ENCODE measurements around the gene ADAM19.

Gene ADAM19

DNA sequence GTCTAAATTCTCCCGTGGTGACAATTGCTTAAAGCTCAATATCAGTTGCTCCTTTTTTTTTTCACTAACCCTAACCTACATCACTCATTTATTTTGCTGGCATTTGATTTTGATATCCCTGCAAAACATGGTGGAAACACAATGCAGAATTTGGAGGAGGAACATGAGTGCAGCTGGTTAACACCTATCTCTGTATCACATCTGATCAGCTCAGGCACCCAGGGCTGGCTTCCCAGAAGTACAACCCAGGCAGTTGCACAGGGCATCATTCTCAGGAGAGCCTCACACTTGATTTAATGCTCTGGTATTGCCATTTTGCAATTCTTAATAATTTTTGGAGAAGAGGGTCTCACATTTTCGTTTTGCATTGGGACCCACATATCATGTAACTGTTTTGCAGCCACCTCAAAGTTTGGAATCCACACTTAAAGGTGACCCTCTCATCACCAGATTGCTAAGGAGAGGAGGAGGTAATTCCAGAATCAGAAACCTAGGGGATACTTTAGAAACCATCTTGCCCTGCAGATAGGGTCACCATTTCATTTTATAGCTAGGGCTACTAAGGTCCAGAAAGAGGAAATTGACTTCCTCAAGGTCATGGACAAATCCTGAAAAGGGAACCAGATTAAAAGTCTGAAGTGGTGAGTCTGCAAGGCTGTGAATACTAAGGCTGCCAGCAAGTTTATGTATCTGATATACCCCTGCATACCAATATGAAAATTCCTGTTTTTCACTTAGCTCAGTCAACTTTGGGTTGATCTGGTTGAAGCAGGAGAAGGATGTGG is 19.3 kb upstream of the ADAM19 start:
- peaks cover 0 to 8% of the 10 kb centered on the region in 2 donors for H3K4me1 ChIP-seq (ENCODE audit: control insufficient read depth in 1 of 2, insufficient read depth in 2 of 2, low read length in 2 of 2)
- no peaks in the 10 kb centered on the region for H3K9me3 ChIP-seq (ENCODE audit: control insufficient read depth in 1 of 2, low read length in 2 of 2)
- H3K36me3 ChIP-seq (ENCODE audit: control insufficient read depth in 1 of 2, insufficient read depth in 2 of 2, low read length in 2 of 2), result no peaks in the 10 kb centered on the region
- H3K27me3 ChIP-seq (ENCODE audit: low read depth, low read length), result no peaks in the 10 kb centered on the region
- no peak overlapping the region for H3K4me3 ChIP-seq (ENCODE audit: low read depth in 1 of 2, low read length in 2 of 2)
- H3K27ac ChIP-seq (ENCODE audit: low read length), result no peak overlapping the region

DNA sequence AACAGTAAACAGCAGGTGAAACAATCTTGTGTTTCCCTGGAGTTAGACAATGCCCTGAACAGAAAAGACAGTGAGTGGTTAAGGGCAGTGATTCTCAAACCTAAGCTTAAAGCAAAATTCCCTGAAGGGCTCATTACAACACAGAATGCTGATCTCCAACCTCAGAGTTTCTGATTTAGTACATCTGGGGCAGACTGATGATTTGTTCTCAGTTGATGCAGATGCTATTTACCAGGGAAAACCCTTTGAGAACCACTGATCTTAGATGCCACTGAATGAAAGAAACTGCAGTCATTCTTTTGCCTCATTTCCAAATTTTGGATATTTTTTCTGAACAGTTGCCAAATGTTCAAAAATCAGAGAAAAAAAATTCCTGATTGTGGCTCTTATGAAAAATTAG is 18.7 kb upstream of the ADAM19 start:
- Histone ChIP-seq H3K36me3 (ENCODE audit: control insufficient read depth in 1 of 2, insufficient read depth in 2 of 2, low read length in 2 of 2) (no peaks in the 10 kb centered on the region), H3K4me3 (ENCODE audit: low read depth in 1 of 2, low read length in 2 of 2) (no peak overlapping the region), H3K9me3 (ENCODE audit: control insufficient read depth in 1 of 2, low read length in 2 of 2) (no peaks in the 10 kb centered on the region), H3K27me3 (ENCODE audit: low read depth, low read length) (no peaks in the 10 kb centered on the region), H3K4me1 (ENCODE audit: control insufficient read depth in 1 of 2, insufficient read depth in 2 of 2, low read length in 2 of 2) (peaks cover 0 to 8% of the 10 kb centered on the region in 2 donors), H3K27ac (ENCODE audit: low read length) (no peak overlapping the region)

DNA sequence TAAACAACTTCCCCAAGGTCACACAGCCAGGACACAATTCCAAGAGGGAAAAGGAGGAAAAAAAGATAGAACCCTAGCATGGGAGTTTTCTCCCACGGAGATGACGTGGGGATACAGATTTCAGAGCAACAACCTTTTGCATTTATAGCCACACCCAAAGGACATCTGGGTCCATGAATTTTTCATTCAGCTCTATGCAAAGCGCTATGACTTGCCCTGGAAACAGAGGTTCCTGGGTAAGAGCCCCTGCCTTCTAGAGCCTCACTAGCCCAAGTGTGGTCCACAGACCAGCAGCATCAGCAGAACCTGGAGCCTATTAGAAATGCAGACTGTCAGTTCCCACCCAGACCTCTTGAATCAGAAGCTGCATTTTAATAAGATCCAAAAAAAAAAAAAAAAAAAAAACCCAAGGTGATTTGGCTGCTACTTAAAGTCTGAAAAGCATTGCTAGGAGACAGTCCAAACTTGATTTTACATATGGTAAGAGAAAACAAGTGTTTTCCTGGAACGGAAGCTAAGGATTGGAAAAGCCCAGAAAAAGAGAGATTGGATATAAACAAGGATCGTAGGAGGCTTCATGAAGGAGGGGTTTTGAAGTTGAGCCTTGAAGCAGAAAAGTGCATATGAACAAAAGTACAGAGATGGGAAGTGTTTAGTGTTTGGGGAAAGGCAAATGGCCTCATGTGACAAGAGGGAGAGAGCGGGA is 17.6 kb upstream of the ADAM19 start:
- Histone ChIP-seq H3K4me1 (ENCODE audit: control insufficient read depth in 1 of 2, insufficient read depth in 2 of 2, low read length in 2 of 2) (peaks cover 0 to 8% of the 10 kb centered on the region in 2 donors), H3K36me3 (ENCODE audit: control insufficient read depth in 1 of 2, insufficient read depth in 2 of 2, low read length in 2 of 2) (no peaks in the 10 kb centered on the region), H3K4me3 (ENCODE audit: low read depth in 1 of 2, low read length in 2 of 2) (no peak overlapping the region), H3K27ac (ENCODE audit: low read length) (no peak overlapping the region), H3K9me3 (ENCODE audit: control insufficient read depth in 1 of 2, low read length in 2 of 2) (no peaks in the 10 kb centered on the region), H3K27me3 (ENCODE audit: low read depth, low read length) (no peaks in the 10 kb centered on the region)

DNA sequence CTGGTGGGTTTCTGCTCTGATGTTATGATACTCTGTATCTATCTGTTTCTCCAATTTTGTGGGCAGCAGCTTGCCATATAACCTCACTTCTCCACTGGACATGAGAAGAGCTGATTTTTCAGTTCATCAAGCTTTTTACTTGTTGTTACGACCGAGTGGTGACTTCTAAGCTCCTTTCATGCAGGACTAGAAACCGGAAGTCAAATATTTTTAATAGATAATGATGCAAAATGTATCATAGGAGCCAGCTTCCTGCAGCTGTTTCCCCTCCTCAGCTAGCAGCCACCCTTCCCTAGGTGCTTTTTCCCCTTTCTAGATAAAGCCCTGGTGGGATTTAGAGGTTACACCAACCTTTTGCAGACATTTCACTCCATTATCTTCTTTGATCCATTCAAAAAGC is 17.0 kb upstream of the ADAM19 start:
- Histone ChIP-seq H3K36me3 (ENCODE audit: control insufficient read depth in 1 of 2, insufficient read depth in 2 of 2, low read length in 2 of 2) (no peaks in the 10 kb centered on the region), H3K4me3 (ENCODE audit: low read depth in 1 of 2, low read length in 2 of 2) (no peak overlapping the region), H3K4me1 (ENCODE audit: control insufficient read depth in 1 of 2, insufficient read depth in 2 of 2, low read length in 2 of 2) (peaks cover 0 to 8% of the 10 kb centered on the region in 2 donors), H3K27ac (ENCODE audit: low read length) (no peak overlapping the region), H3K9me3 (ENCODE audit: control insufficient read depth in 1 of 2, low read length in 2 of 2) (no peaks in the 10 kb centered on the region), H3K27me3 (ENCODE audit: low read depth, low read length) (no peaks in the 10 kb centered on the region)

DNA sequence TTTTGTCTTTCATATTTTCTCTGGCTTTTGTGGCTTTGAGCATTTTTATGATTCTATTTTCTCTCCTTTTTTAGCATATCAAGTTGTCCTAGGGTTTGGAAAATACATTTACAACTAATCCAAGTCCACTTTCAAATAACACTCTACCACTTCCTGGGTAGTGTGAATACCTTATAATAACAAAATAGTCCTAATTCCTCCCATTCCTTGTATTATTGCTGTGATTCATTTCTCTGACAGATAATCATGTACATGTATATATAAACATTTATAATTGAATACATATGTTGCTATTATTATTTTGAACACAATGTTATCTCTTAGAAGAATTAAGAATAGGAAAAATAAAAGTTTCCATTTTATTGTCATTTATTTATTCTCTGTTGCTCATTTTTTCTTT is 14.9 kb upstream of the ADAM19 start:
- H3K27me3 ChIP-seq (ENCODE audit: low read depth, low read length), result no peaks in the 10 kb centered on the region

DNA sequence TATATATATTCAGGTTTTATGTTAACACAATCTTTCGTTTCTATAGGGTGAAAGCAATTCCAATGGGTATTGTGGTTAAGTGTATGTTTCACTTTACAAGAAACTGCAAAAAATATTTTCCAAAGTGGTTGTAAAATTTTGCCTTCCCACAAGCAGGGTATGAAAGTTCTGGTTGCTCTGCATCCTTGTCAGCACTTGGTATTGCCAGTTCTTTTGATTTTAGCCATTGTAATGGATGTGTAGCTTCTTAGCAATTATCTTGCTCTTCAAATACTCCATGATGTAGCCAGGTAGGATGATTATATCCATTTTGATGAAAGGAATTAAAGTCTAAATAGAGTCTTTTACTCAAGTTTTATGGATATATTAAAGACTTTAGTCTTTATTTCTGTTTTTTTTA is 9.1 kb upstream of the ADAM19 start:
- Histone ChIP-seq H3K4me3 (ENCODE audit: low read depth in 1 of 2, low read length in 2 of 2) (no peak overlapping the region), H3K27ac (ENCODE audit: low read length) (no peak overlapping the region), H3K9me3 (ENCODE audit: control insufficient read depth in 1 of 2, low read length in 2 of 2) (no peaks in the 10 kb centered on the region), H3K36me3 (ENCODE audit: control insufficient read depth in 1 of 2, insufficient read depth in 2 of 2, low read length in 2 of 2) (no peaks in the 10 kb centered on the region), H3K4me1 (ENCODE audit: control insufficient read depth in 1 of 2, insufficient read depth in 2 of 2, low read length in 2 of 2) (no peaks in the 10 kb centered on the region), H3K27me3 (ENCODE audit: low read depth, low read length) (no peaks in the 10 kb centered on the region)

More for the DNA sequence above, 14.9 kb upstream of the ADAM19 start:
- no peak overlapping the region for H3K27ac ChIP-seq (ENCODE audit: low read length)
- H3K4me1 ChIP-seq (ENCODE audit: control insufficient read depth in 1 of 2, insufficient read depth in 2 of 2, low read length in 2 of 2), result peaks cover 0 to 8% of the 10 kb centered on the region in 2 donors
- no peaks in the 10 kb centered on the region for H3K36me3 ChIP-seq (ENCODE audit: control insufficient read depth in 1 of 2, insufficient read depth in 2 of 2, low read length in 2 of 2)
- no peaks in the 10 kb centered on the region for H3K9me3 ChIP-seq (ENCODE audit: control insufficient read depth in 1 of 2, low read length in 2 of 2)
- no peak overlapping the region for H3K4me3 ChIP-seq (ENCODE audit: low read depth in 1 of 2, low read length in 2 of 2)

DNA sequence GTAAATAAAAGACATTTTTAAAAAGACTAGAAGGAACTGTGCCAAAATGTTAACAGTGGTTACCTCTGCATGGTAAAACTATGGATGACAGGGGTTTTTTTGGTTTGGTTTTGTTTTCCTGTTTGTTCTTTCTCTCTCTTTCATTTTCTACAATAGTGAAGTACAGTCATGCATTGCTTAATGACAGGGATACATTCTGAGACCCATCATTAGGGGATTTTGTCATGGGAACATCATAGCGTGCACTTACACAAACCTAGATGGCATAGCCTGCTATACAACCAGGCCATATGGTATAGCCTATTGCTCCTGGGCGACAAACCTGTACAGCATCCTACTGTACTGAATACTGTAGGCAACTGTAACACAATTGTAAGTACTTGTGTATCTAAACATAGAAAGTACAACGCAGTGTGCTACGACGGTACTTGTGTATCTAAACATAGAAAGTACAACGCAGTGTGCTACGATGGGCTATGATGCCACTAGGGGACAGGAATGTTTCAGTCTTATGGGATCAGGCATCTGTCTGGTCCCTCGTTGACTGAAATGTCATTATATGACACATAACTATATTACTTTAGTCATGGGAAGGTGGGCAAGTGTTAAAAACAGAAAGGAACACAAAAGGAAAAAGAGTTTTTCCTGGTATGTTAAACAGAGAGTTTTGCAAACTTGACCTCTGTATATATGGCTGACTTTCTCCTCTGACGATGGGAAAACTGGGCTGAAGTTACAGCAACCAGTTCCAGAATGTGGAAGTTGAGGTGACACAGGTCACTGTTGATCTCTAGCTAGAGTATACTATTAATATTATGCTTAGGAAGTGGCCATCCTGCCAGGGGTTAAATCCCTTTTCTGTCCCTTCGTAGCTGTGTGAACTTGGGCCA is 7.4 kb upstream of the ADAM19 start:
- Histone ChIP-seq H3K9me3 (ENCODE audit: control insufficient read depth in 1 of 2, low read length in 2 of 2) (no peaks in the 10 kb centered on the region), H3K36me3 (ENCODE audit: control insufficient read depth in 1 of 2, insufficient read depth in 2 of 2, low read length in 2 of 2) (no peaks in the 10 kb centered on the region), H3K4me3 (ENCODE audit: low read depth in 1 of 2, low read length in 2 of 2) (no peak overlapping the region), H3K27me3 (ENCODE audit: low read depth, low read length) (no peaks in the 10 kb centered on the region), H3K27ac (ENCODE audit: low read length) (no peak overlapping the region), H3K4me1 (ENCODE audit: control insufficient read depth in 1 of 2, insufficient read depth in 2 of 2, low read length in 2 of 2) (no peaks in the 10 kb centered on the region)

DNA sequence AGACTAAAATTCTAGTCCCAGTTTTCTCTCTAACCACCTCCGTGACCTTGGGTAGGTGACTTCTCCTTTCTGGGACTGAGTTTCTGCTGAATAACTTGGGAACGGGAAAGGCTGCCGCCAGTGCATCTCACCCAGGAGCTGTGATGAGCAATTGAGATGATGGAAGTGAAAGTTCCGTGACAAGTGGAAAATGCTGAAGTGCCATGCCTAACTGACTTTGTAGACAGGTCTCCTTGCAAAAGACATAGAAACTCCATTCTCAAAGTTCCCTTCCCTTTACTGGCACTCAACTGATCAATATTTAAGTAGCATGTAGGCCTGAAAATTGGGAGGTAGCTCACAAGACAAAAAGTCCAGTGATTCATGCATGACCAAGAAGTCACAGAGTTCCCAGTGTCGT is 6.3 kb upstream of the ADAM19 start:
- H3K27me3 ChIP-seq (ENCODE audit: low read depth, low read length), result no peaks in the 10 kb centered on the region
- no peak overlapping the region for H3K4me3 ChIP-seq (ENCODE audit: low read depth in 1 of 2, low read length in 2 of 2)

DNA sequence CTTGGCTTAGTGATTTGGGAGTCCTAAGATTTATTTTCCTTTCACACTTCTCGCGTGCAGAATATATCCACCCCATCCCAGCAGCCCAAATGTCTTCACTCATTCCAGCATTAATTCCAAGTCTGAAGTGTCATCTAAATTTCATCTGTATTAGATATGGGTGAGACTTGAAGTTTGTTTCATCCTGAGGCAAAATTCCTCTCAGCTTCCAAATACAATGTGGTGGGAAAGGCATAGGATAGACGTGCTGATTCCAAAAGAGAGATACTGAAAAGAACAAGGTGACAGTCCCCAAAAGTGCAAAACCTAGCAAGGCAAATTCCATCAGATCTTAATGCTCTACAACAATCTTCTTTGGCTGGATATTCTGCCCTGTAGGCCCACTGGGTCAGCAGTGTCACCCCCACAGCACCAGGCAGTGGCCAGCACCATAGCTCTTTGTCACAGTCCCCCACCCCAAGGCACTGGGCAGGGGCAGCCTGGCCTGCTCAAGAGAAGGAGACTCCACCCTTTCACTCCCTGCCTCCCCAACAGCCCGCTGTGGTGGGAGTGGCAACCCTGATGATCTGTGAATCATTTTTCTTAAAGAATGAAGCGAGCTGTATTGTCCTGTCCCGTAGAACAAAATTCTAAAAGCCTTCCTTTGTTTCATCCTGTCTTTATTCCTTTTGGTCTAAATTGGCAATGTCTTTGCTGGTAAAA is 2.7 kb upstream of the ADAM19 start:
- Histone ChIP-seq H3K4me1 (ENCODE audit: control insufficient read depth in 1 of 2, insufficient read depth in 2 of 2, low read length in 2 of 2) (peaks cover 0 to 8% of the 10 kb centered on the region in 2 donors), H3K27me3 (ENCODE audit: low read depth, low read length) (no peaks in the 10 kb centered on the region), H3K9me3 (ENCODE audit: control insufficient read depth in 1 of 2, low read length in 2 of 2) (no peaks in the 10 kb centered on the region), H3K4me3 (ENCODE audit: low read depth in 1 of 2, low read length in 2 of 2) (no peak overlapping the region), H3K36me3 (ENCODE audit: control insufficient read depth in 1 of 2, insufficient read depth in 2 of 2, low read length in 2 of 2) (no peaks in the 10 kb centered on the region), H3K27ac (ENCODE audit: low read length) (no peak overlapping the region)

More for the DNA sequence above, 6.3 kb upstream of the ADAM19 start:
- H3K36me3 ChIP-seq (ENCODE audit: control insufficient read depth in 1 of 2, insufficient read depth in 2 of 2, low read length in 2 of 2), result no peaks in the 10 kb centered on the region
- H3K4me1 ChIP-seq (ENCODE audit: control insufficient read depth in 1 of 2, insufficient read depth in 2 of 2, low read length in 2 of 2), result no peaks in the 10 kb centered on the region
- H3K9me3 ChIP-seq (ENCODE audit: control insufficient read depth in 1 of 2, low read length in 2 of 2), result no peaks in the 10 kb centered on the region
- no peak overlapping the region for H3K27ac ChIP-seq (ENCODE audit: low read length)

DNA sequence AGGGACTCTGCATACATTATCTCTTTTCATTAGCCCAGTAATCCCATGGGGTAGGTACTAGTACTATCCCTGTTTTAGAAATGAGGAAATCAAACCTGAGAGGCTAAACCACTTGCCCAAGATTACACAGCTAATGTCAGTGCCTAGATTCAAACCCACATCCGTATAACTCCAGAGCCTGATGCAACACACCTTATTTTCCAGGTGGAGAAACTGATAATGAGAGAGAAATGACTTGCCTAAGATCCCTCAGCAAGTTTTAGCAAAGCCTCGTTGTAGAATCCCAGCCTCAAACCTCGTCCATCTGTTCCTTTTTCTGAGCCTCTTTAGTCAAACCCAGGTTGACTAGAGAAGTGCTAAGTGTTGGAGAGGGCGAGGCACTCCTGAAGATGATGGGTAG is 1.1 kb upstream of the ADAM19 start:
- Histone ChIP-seq H3K27ac (ENCODE audit: low read length) (no peak overlapping the region), H3K4me3 (ENCODE audit: low read depth in 1 of 2, low read length in 2 of 2) (no peak overlapping the region), H3K27me3 (ENCODE audit: low read depth, low read length) (no peaks in the 10 kb centered on the region), H3K9me3 (ENCODE audit: control insufficient read depth in 1 of 2, low read length in 2 of 2) (no peaks in the 10 kb centered on the region), H3K4me1 (ENCODE audit: control insufficient read depth in 1 of 2, insufficient read depth in 2 of 2, low read length in 2 of 2) (peaks cover 0 to 8% of the 10 kb centered on the region in 2 donors), H3K36me3 (ENCODE audit: control insufficient read depth in 1 of 2, insufficient read depth in 2 of 2, low read length in 2 of 2) (no peaks in the 10 kb centered on the region)
